Neuronal stem cell (in vitro differentiated cells): Measurements from ENCODE around the gene SCAI.
"Not testable (repeated sequence)": the region's sequence is repeated elsewhere in the genome, so short reads cannot be mapped to it uniquely, and the experiment has no call there.

Experiments used
- DNase-seq: peaks from one replicate; pipeline ENCODE4 v3.0.0-alpha.2; 2013; ENCODE audit warnings: low spot score
- H2AFZ ChIP-seq: one replicate; pipeline ENCODE4 v1.6.1; 2013; ENCODE audit warnings: mild to moderate bottlenecking, low read length, inconsistent platforms
- H2AK5ac ChIP-seq: 2 replicates; pipeline ENCODE4 v1.6.1; 2013; ENCODE audit warnings: low read depth, mild to moderate bottlenecking, inconsistent platforms, low read length, moderate library complexity, mixed read lengths
- H2BK120ac ChIP-seq: 2 replicates; pipeline ENCODE4 v1.6.1; 2013; ENCODE audit warnings: low read depth, mild to moderate bottlenecking, inconsistent platforms, low read length, moderate library complexity, mixed read lengths
- H2BK12ac ChIP-seq: one replicate; pipeline ENCODE4 v1.6.1; 2013; ENCODE audit warnings: low read length, inconsistent platforms
- H2BK15ac ChIP-seq: 2 replicates; pipeline ENCODE4 v1.6.1; 2013; ENCODE audit warnings: mild to moderate bottlenecking, low read length, inconsistent platforms, mixed read lengths
- H2BK5ac ChIP-seq: one replicate; pipeline ENCODE4 v1.6.1; 2013; ENCODE audit warnings: inconsistent platforms, mild to moderate bottlenecking, low read length, moderate library complexity
- H3K14ac ChIP-seq: one replicate; pipeline ENCODE4 v1.6.1; 2013; ENCODE audit warnings: low read length, inconsistent platforms
- H3K18ac ChIP-seq: 2 replicates; pipeline ENCODE4 v1.6.1; 2013; ENCODE audit warnings: low read length, inconsistent platforms
- H3K23ac ChIP-seq: 2 replicates; pipeline ENCODE4 v1.6.1; 2013; ENCODE audit warnings: low read depth, mild to moderate bottlenecking, mixed read lengths, low read length, inconsistent platforms; ENCODE audit not compliant: poor library complexity
- H3K27ac ChIP-seq: replicated peaks from 3 replicates; pipeline ENCODE4 v1.5.1; 2013; ENCODE audit warnings: low read length, inconsistent platforms
- H3K27me3 ChIP-seq, 3 experiments: 2 replicates each; pipeline ENCODE4 v1.6.1; 2013; ENCODE audit warnings: low read length in 3 of 3, mild to moderate bottlenecking in 2 of 3, inconsistent platforms in 1 of 3, low read depth in 1 of 3, mixed read lengths in 1 of 3, moderate library complexity in 1 of 3; ENCODE audit not compliant: control insufficient read depth in 3 of 3, insufficient read depth in 3 of 3
- H3K36me3 ChIP-seq, 2 donors: replicated peaks in 1 of 2; 2 replicates each; pipeline ENCODE4 v1.6.1; 2013; ENCODE audit warnings: low read length in 2 of 2; ENCODE audit not compliant: control insufficient read depth in 2 of 2, insufficient read depth in 2 of 2
- H3K4ac ChIP-seq: 2 replicates; pipeline ENCODE4 v1.6.1; 2013; ENCODE audit warnings: inconsistent platforms, mild to moderate bottlenecking, low read length, moderate library complexity
- H3K4me1 ChIP-seq, 2 donors: 1 replicate in 1 of 2; 2 replicates in 1 of 2; pipeline ENCODE4 v1.6.1; 2013; ENCODE audit warnings: low read length in 2 of 2, low read depth in 1 of 2; ENCODE audit not compliant: control insufficient read depth in 2 of 2, insufficient read depth in 1 of 2
- H3K4me2 ChIP-seq: one replicate; pipeline ENCODE4 v1.6.1; 2013; ENCODE audit warnings: mild to moderate bottlenecking, low read length, inconsistent platforms; ENCODE audit not compliant: insufficient read depth, poor library complexity, severe bottlenecking
- H3K4me3 ChIP-seq, 2 donors: 2 replicates each; pipeline ENCODE4 v1.5.1; 2013; ENCODE audit warnings: low read length in 2 of 2, mild to moderate bottlenecking in 2 of 2, inconsistent platforms in 1 of 2, moderate library complexity in 1 of 2
- H3K79me1 ChIP-seq: one replicate; pipeline ENCODE4 v1.6.1; 2013; ENCODE audit warnings: low read depth, mild to moderate bottlenecking, inconsistent platforms, low read length, moderate library complexity
- H3K9ac ChIP-seq: one replicate; pipeline ENCODE4 v1.6.1; 2013; ENCODE audit warnings: mild to moderate bottlenecking, low read depth, low read length, inconsistent platforms; ENCODE audit not compliant: poor library complexity
- H3K9me3 ChIP-seq, 2 donors: replicated peaks in 1 of 2; 2 replicates each; pipeline versions ENCODE3 to v1.6.1; 2013; ENCODE audit warnings: low read length in 2 of 2, mild to moderate bottlenecking in 2 of 2, inconsistent platforms in 1 of 2, low read depth in 1 of 2, mixed read lengths in 1 of 2, moderate library complexity in 1 of 2; ENCODE audit not compliant: control insufficient read depth in 2 of 2, insufficient read depth in 1 of 2
- H4K8ac ChIP-seq: one replicate; pipeline ENCODE4 v1.6.1; 2013; ENCODE audit warnings: low read depth, mild to moderate bottlenecking, inconsistent platforms, low read length, moderate library complexity
- H4K91ac ChIP-seq: one replicate; pipeline ENCODE4 v1.6.1; 2013; ENCODE audit warnings: low read length, low read depth, mild to moderate bottlenecking, inconsistent platforms; ENCODE audit not compliant: poor library complexity
- WGBS, 2 donors: extraction: QIAGEN DNeasy Blood & Tissue Kit; methylation state at CpG; one replicate each; pipeline ENCODE4 v1.1.7; 2013; ENCODE audit warnings: missing lambda C conversion rate in 2 of 2, mixed read lengths in 1 of 2; ENCODE audit not compliant: insufficient read length in 2 of 2, insufficient replicate concordance in 1 of 2; ENCODE audit errors: extremely low coverage in 2 of 2; 5-methylcytosine and 5-hydroxymethylcytosine counted together

The SCAI gene

GRCh38 chr9:125021069-125021468 is 122.3 kb downstream of the SCAI start:
- H3K79me1 ChIP-seq: no peaks in the 10 kb centered on the region
- H2BK120ac ChIP-seq: no peak overlapping the region
- no peak overlapping the region for H3K18ac ChIP-seq
- no peak overlapping the region for H2AFZ ChIP-seq
- no peak overlapping the region for H3K4me3 ChIP-seq
- H4K91ac ChIP-seq: no peak overlapping the region
- no peaks in the 10 kb centered on the region for H3K27me3 ChIP-seq
- H4K8ac ChIP-seq: no peak overlapping the region
- H3K9me3 ChIP-seq: peaks cover 0 to 9% of the 10 kb centered on the region in 2 donors
- no peak overlapping the region for H3K9ac ChIP-seq
- no CpG with 5 or more reads among the region's 4 CpGs for WGBS, 2 donors
- H3K4me2 ChIP-seq: no peak overlapping the region
- no peak overlapping the region for H3K23ac ChIP-seq
- H2BK15ac ChIP-seq: no peak overlapping the region
- DNase-seq: no peak
- no peak overlapping the region for H2BK12ac ChIP-seq
- no peaks in the 10 kb centered on the region for H3K4me1 ChIP-seq
- no peak overlapping the region for H2AK5ac ChIP-seq
- H3K36me3 ChIP-seq: peaks cover 5 to 77% of the 10 kb centered on the region in 2 donors
- H2BK5ac ChIP-seq: no peak overlapping the region
- no peak overlapping the region for H3K4ac ChIP-seq
- no peak overlapping the region for H3K14ac ChIP-seq
- H3K27ac ChIP-seq: no peak overlapping the region

- H4K8ac ChIP-seq, H3K4ac ChIP-seq: not testable (repeated sequence)
Measured at GRCh38 chr9:125015655-125016054, 127.7 kb downstream of the SCAI start.

DNA sequence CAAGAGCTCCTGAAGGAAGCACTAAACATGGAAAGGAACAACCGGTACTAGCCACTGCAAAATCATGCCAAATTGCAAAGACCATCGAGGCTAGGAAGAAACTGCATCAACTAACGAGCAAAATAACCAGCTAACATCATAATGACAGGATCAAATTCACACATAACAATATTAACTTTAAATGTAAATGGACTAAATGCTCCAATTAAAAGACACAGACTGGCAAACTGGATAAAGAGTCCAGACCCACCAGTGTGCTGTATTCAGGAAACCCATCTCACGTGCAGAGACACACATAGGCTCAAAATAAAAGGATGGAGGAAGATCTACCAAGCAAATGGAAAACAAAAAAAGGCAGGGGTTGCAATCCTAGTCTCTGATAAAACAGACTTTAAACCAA is 131.3 kb downstream of the SCAI start:
- not testable (repeated sequence) for H3K9ac ChIP-seq, H2BK5ac ChIP-seq, H3K14ac ChIP-seq, H3K4me2 ChIP-seq, H4K91ac ChIP-seq, H2AK5ac ChIP-seq, H3K4me3 ChIP-seq, H2BK12ac ChIP-seq, H2AFZ ChIP-seq, DNase-seq, H3K18ac ChIP-seq, H3K4ac ChIP-seq, H3K79me1 ChIP-seq, H3K23ac ChIP-seq, H3K27ac ChIP-seq, H3K27me3 ChIP-seq, H3K4me1 ChIP-seq, H2BK120ac ChIP-seq, H4K8ac ChIP-seq, H3K36me3 ChIP-seq, H3K9me3 ChIP-seq, H2BK15ac ChIP-seq
- no CpG with 5 or more reads among the region's 4 CpGs for WGBS, 2 donors

More at GRCh38 chr9:125015655-125016054, 127.7 kb downstream of the SCAI start:
- H2BK5ac ChIP-seq, H2AFZ ChIP-seq, H3K4me3 ChIP-seq, H3K9me3 ChIP-seq, H3K27me3 ChIP-seq, H2BK120ac ChIP-seq, H3K4me1 ChIP-seq, H3K27ac ChIP-seq, H3K18ac ChIP-seq, H2BK12ac ChIP-seq, H4K91ac ChIP-seq, DNase-seq, H3K23ac ChIP-seq, H3K9ac ChIP-seq, H2AK5ac ChIP-seq, H3K4me2 ChIP-seq, H3K79me1 ChIP-seq, H2BK15ac ChIP-seq, H3K14ac ChIP-seq: not testable (repeated sequence)
- peaks cover 2 to 37% of the 10 kb centered on the region in 2 donors for H3K36me3 ChIP-seq
- no CpG with 5 or more reads among the region's 5 CpGs for WGBS, 2 donors

GRCh38 chr9:125008599-125008998 is 134.7 kb downstream of the SCAI start:
- H2BK15ac ChIP-seq: no peak overlapping the region
- H3K4me2 ChIP-seq: no peak overlapping the region
- H3K4ac ChIP-seq: no peak overlapping the region
- peaks cover 0 to 8% of the 10 kb centered on the region in 2 donors for H3K9me3 ChIP-seq
- H3K23ac ChIP-seq: no peak overlapping the region
- H4K91ac ChIP-seq: no peak overlapping the region
- no CpG with 5 or more reads among the region's 2 CpGs for WGBS, 2 donors
- no peaks in the 10 kb centered on the region for H3K27me3 ChIP-seq
- H2AFZ ChIP-seq: no peak overlapping the region
- no peak overlapping the region for H3K14ac ChIP-seq
- no peaks in the 10 kb centered on the region for H3K79me1 ChIP-seq
- no peak for DNase-seq
- H3K4me3 ChIP-seq: no peak overlapping the region
- H3K18ac ChIP-seq: no peak overlapping the region
- H4K8ac ChIP-seq: no peak overlapping the region
- H3K36me3 ChIP-seq: no peaks in the 10 kb centered on the region
- no peak overlapping the region for H2BK12ac ChIP-seq
- no peaks in the 10 kb centered on the region for H3K4me1 ChIP-seq
- H3K9ac ChIP-seq: no peak overlapping the region
- H2AK5ac ChIP-seq: no peak overlapping the region
- H2BK120ac ChIP-seq: no peak overlapping the region
- H2BK5ac ChIP-seq: no peak overlapping the region
- H3K27ac ChIP-seq: no peak overlapping the region
